PC-9 (cell line): ENCODE data around the gene ADGRL3. TPM values are rescaled to one million over a fixed set of nuclear protein-coding genes. Genes with fewer than 3 reads are reported as not detected.
A peak's percentile ranks its signal among the peaks of the same experiment; 100 is the strongest.
"Not testable (repeated sequence)": the region's sequence is repeated elsewhere in the genome, so short reads cannot be mapped to it uniquely, and the experiment has no call there.

Experiments
- BruUV-seq: library from RNA; stranded (reverse); fragments of 400-500 nt; replicated peaks from 2 replicates; lab custom pipeline; 2021; lab: Mats Ljungman, UMichigan
- CTCF ChIA-PET: fragments of 300-600 bp; sonication (Branson Sonifier 250); formaldehyde crosslinking; loops from one replicate; lab custom pipeline; 2022; ENCODE audit warnings: antibody characterized with exemption; lab: Charles Lee
- POLR2A ChIA-PET: fragments of 300-600 bp; sonication (Branson Sonifier 250); formaldehyde crosslinking; loops from one replicate; lab custom pipeline; 2022; ENCODE audit warnings: antibody characterized with exemption; ENCODE audit not compliant: unreplicated experiment; lab: Charles Lee
- DNase-seq, 2 experiments: peaks; one replicate each; pipeline versions ENCODE4 v3.0.0 to v3.0.0-alpha.2; 2015 to 2022; ENCODE audit warnings: mixed read lengths in 1 of 2
- H2AFZ ChIP-seq: fragments of 200-600 bp; sonication (generic); 2 replicates; pipeline ENCODE4 v1.8.1; 2017; ENCODE audit warnings: antibody characterized with exemption
- H3F3A ChIP-seq: fragments of 200-600 bp; sonication (generic); 2 replicates; pipeline ENCODE4 v1.8.1; 2017; ENCODE audit warnings: antibody characterized with exemption, mild to moderate bottlenecking, low read depth; ENCODE audit not compliant: insufficient read depth
- H3K27ac ChIP-seq: fragments of 200-600 bp; sonication (generic); 2 replicates; pipeline ENCODE4 v1.6.1; 2016; ENCODE audit warnings: mixed run types
- H3K27me3 ChIP-seq: fragments of 200-600 bp; sonication (generic); 2 replicates; pipeline ENCODE4 v1.6.1; 2016; ENCODE audit warnings: low read depth, mixed run types; ENCODE audit not compliant: insufficient read depth
- H3K36me3 ChIP-seq: fragments of 200-600 bp; sonication (generic); 2 replicates; pipeline ENCODE4 v1.6.1; 2016; ENCODE audit warnings: low read depth, mixed run types
- H3K4me1 ChIP-seq: fragments of 200-600 bp; sonication (generic); replicated peaks from 2 replicates; pipeline ENCODE4 v1.6.1; 2016; ENCODE audit warnings: mixed run types; ENCODE audit not compliant: insufficient read depth
- H3K4me2 ChIP-seq: fragments of 200-600 bp; sonication (generic); 2 replicates; pipeline ENCODE4 v1.6.1; 2017; ENCODE audit warnings: mixed run types
- H3K4me3 ChIP-seq: fragments of 200-600 bp; sonication (generic); 2 replicates; pipeline ENCODE4 v1.6.1; 2016; ENCODE audit warnings: mixed run types
- H3K79me2 ChIP-seq: fragments of 200-600 bp; sonication (generic); 2 replicates; pipeline ENCODE4 v1.6.1; 2017; ENCODE audit warnings: low read depth, mixed run types
- H3K9me2 ChIP-seq: fragments of 200-600 bp; sonication (generic); 2 replicates; pipeline ENCODE4 v1.8.1; 2017; ENCODE audit warnings: mild to moderate bottlenecking; ENCODE audit not compliant: insufficient read depth
- H3K9me3 ChIP-seq: fragments of 200-600 bp; sonication (generic); 2 replicates; pipeline ENCODE4 v1.8.1; 2016; ENCODE audit warnings: low read depth; ENCODE audit not compliant: insufficient read depth
- H4K20me1 ChIP-seq: fragments of 200-600 bp; sonication (generic); 2 replicates; pipeline ENCODE4 v1.8.1; 2017; ENCODE audit not compliant: insufficient read depth
- CTCF ChIP-seq: fragments of 200-600 bp; sonication (generic); conservative IDR thresholded peaks from 2 replicates; pipeline ENCODE4 v1.6.1; 2017; ENCODE audit warnings: mixed run types, antibody characterized with exemption, mild to moderate bottlenecking, moderate library complexity
- EZH2 ChIP-seq: fragments of 200-600 bp; sonication (generic); IDR thresholded peaks from 2 replicates; pipeline ENCODE4 v1.8.0; 2017; ENCODE audit warnings: antibody characterized with exemption, low read depth
- intact Hi-C: fragments of 100-400 bp; cut with micrococcal nuclease; formaldehyde crosslinking; loops from one replicate; pipeline ENCODE4 v1.10.0; 2022; ENCODE audit not compliant: unreplicated experiment
- total RNA-seq: library from RNA; stranded (reverse); gene quantifications from 2 replicates; pipeline ENCODE4 v1.2.3, GENCODE V29; 2021

Gene ADGRL3
- total RNA-seq, 1 experiment from 2014 or later, result 1.6 TPM

- CTCF ChIA-PET, result no interaction called here
- intact Hi-C loops, result no loop called here
- Histone ChIP-seq H3K27ac (no peak overlapping the region), H3K36me3 (no peaks in the 10 kb centered on the region), H3K4me2 (no peak overlapping the region), H3K79me2 (no peaks in the 10 kb centered on the region), H3F3A (no peaks in the 10 kb centered on the region), H3K9me2 (no peaks in the 10 kb centered on the region), H2AFZ (no peak overlapping the region), H3K9me3 (no peaks in the 10 kb centered on the region), H3K27me3 (peaks cover 2% of the 10 kb centered on the region; the same call in 1 of the 2 replicates), H4K20me1 (no peaks in the 10 kb centered on the region), H3K4me3 (no peak overlapping the region), H3K4me1 (no peaks in the 10 kb centered on the region)
- POLR2A ChIA-PET, result no interaction called here
- TF ChIP-seq EZH2, result no peak
- no peak for TF ChIP-seq CTCF
- no TSS peak for BruUV-seq
- DNase-seq, result peak in 1 of 2 experiments; percentile 59
Observed at GRCh38 chr4:61204353-61205060, 4.4 kb downstream of the ADGRL3 start.

- H3K79me2 ChIP-seq, result no peaks in the 10 kb centered on the region
- intact Hi-C loops, result no loop called here
- no peaks in the 10 kb centered on the region; the same call in 1 of the 2 replicates for H3K27me3 ChIP-seq
- ChIA-PET POLR2A (no interaction called here), CTCF (no interaction called here)
- no peaks in the 10 kb centered on the region for H3K36me3 ChIP-seq
- no TSS peak for BruUV-seq
- no peaks in the 10 kb centered on the region for H4K20me1 ChIP-seq
- no peak overlapping the region for H3K27ac ChIP-seq
- H3K4me2 ChIP-seq, result no peak overlapping the region
- no peaks in the 10 kb centered on the region for H3K9me3 ChIP-seq
- H3K4me3 ChIP-seq, result no peak overlapping the region
- TF ChIP-seq CTCF, result no peak
- no peak for TF ChIP-seq EZH2
- H2AFZ ChIP-seq, result no peak overlapping the region
- no peaks in the 10 kb centered on the region for H3F3A ChIP-seq
- DNase-seq, result no peak
- H3K9me2 ChIP-seq, result no peaks in the 10 kb centered on the region
- H3K4me1 ChIP-seq, result no peaks in the 10 kb centered on the region
Observed at GRCh38 chr4:61205066-61205465, 4.9 kb downstream of the ADGRL3 start.

- H3K4me1 ChIP-seq, DNase-seq, POLR2A ChIA-PET, CTCF ChIA-PET, H4K20me1 ChIP-seq, H2AFZ ChIP-seq, BruUV-seq, H3K4me3 ChIP-seq, H3K4me2 ChIP-seq, H3K36me3 ChIP-seq, H3K27ac ChIP-seq, H3K27me3 ChIP-seq, intact Hi-C loops, H3K79me2 ChIP-seq, H3K9me2 ChIP-seq, H3K9me3 ChIP-seq, H3F3A ChIP-seq: not testable (repeated sequence)
Observed at GRCh38 chr4:61207156-61207555, 7.0 kb downstream of the ADGRL3 start.
